ENCODE data around the gene LIPC. TPM values are rescaled to one million over a fixed set of nuclear protein-coding genes. Genes with fewer than 3 reads are reported as not detected.

LIPC gene
- total and polyA plus RNA-seq, 7 donors, result 0.01 TPM; not detected in 6

GRCh38 chr15:58423205-58423604, 8.6 kb upstream of the LIPC start:
- 68 to 80% (median 71%) methylated on average over 6 of the region's 6 CpGs for WGBS, 3 donors
- intact Hi-C loops (cut with DNase I), result no loop called here

GRCh38 chr15:58423831-58424608, 7.8 kb upstream of the LIPC start:
- intact Hi-C loops (cut with DNase I), result no loop called here
- no peak for DNase-seq
- H3K27ac ChIP-seq, result no peak overlapping the region
- WGBS, 3 donors, result 42 to 60% (median 54%) methylated on average over 9 of the region's 9 CpGs
- H3K4me1 ChIP-seq, result no peaks in the 10 kb centered on the region
- H3K4me3 ChIP-seq, result no peak overlapping the region
- ATAC-seq, result no peak
- no peak for TF ChIP-seq CTCF (IDR thresholded peaks at IDR 0.05)
- no peaks in the 10 kb centered on the region for H3K27me3 ChIP-seq (ENCODE audit: insufficient read depth in 3 of 3, low read length in 2 of 3)
- no peaks in the 10 kb centered on the region for H3K9me3 ChIP-seq
- H3K36me3 ChIP-seq (ENCODE audit: insufficient read depth in 1 of 2, low read depth in 1 of 2), result no peaks in the 10 kb centered on the region

More at GRCh38 chr15:58423205-58423604, 8.6 kb upstream of the LIPC start:
- Histone ChIP-seq H3K36me3 (ENCODE audit: insufficient read depth in 1 of 2, low read depth in 1 of 2) (no peaks in the 10 kb centered on the region), H3K27ac (no peak overlapping the region), H3K27me3 (ENCODE audit: insufficient read depth in 3 of 3, low read length in 2 of 3) (no peaks in the 10 kb centered on the region), H3K4me1 (no peaks in the 10 kb centered on the region), H3K4me3 (no peak overlapping the region), H3K9me3 (no peaks in the 10 kb centered on the region)
- no peak for ATAC-seq
- no peak for DNase-seq
- no peak for TF ChIP-seq CTCF (IDR thresholded peaks at IDR 0.05)

- no peaks in the 10 kb centered on the region for H3K4me1 ChIP-seq
- H3K9me3 ChIP-seq, result no peaks in the 10 kb centered on the region
- WGBS, 3 donors, result 92 to 94% (median 93%) methylated on average over 5 of the region's 5 CpGs
- H3K4me3 ChIP-seq, result no peak overlapping the region
- DNase-seq (no peak), ATAC-seq (no peak)
- no peaks in the 10 kb centered on the region for H3K36me3 ChIP-seq (ENCODE audit: insufficient read depth in 1 of 2, low read depth in 1 of 2)
- no peaks in the 10 kb centered on the region for H3K27me3 ChIP-seq (ENCODE audit: insufficient read depth in 3 of 3, low read length in 2 of 3)
- H3K27ac ChIP-seq, result no peak overlapping the region
- TF ChIP-seq CTCF (IDR thresholded peaks at IDR 0.05), result no peak
- intact Hi-C loops (cut with DNase I), result no loop called here
Measured at GRCh38 chr15:58424722-58425121, 7.1 kb upstream of the LIPC start.

- H3K4me1 ChIP-seq, result no peaks in the 10 kb centered on the region
- no peak for TF ChIP-seq CTCF (IDR thresholded peaks at IDR 0.05)
- ATAC-seq, result no peak
- no peaks in the 10 kb centered on the region for H3K36me3 ChIP-seq (ENCODE audit: insufficient read depth in 1 of 2, low read depth in 1 of 2)
- no peak for DNase-seq
- H3K27me3 ChIP-seq (ENCODE audit: insufficient read depth in 3 of 3, low read length in 2 of 3), result no peaks in the 10 kb centered on the region
- H3K9me3 ChIP-seq, result no peaks in the 10 kb centered on the region
- H3K4me3 ChIP-seq, result no peak overlapping the region
- WGBS, 3 donors, result 48 to 63% (median 54%) methylated on average over 3 of the region's 3 CpGs
- intact Hi-C loops (cut with DNase I), result no loop called here
- no peak overlapping the region for H3K27ac ChIP-seq
Measured at GRCh38 chr15:58425185-58425584, 6.6 kb upstream of the LIPC start.

GRCh38 chr15:58425834-58426233, 6.0 kb upstream of the LIPC start:
- no peaks in the 10 kb centered on the region for H3K27me3 ChIP-seq (ENCODE audit: insufficient read depth in 3 of 3, low read length in 2 of 3)
- no peak overlapping the region for H3K27ac ChIP-seq
- TF ChIP-seq CTCF (IDR thresholded peaks at IDR 0.05), result no peak
- H3K36me3 ChIP-seq (ENCODE audit: insufficient read depth in 1 of 2, low read depth in 1 of 2), result no peaks in the 10 kb centered on the region
- no peaks in the 10 kb centered on the region for H3K9me3 ChIP-seq
- DNase-seq (no peak), ATAC-seq (no peak)
- no peaks in the 10 kb centered on the region for H3K4me1 ChIP-seq
- WGBS, 3 donors, result 43 to 63% (median 61%) methylated on average over 1 of the region's 1 CpG
- intact Hi-C loops (cut with DNase I), result no loop called here
- H3K4me3 ChIP-seq, result no peak overlapping the region
